DOHH2 (cell line): ENCODE measurements around the gene MPRIP.

Source experiments
- H3F3A ChIP-seq: fragments of 200-600 bp; sonication (generic), shearing (Covaris generic); 2 replicates; pipeline ENCODE4 v1.6.0; 2016; ENCODE audit warnings: antibody characterized with exemption, mild to moderate bottlenecking; ENCODE audit not compliant: control insufficient read depth, insufficient read depth
- H3K27ac ChIP-seq: fragments of 200-600 bp; sonication (generic); 2 replicates; pipeline ENCODE4 v1.5.1; 2014; ENCODE audit warnings: low read depth, mild to moderate bottlenecking, low read length, moderate library complexity
- H3K27me3 ChIP-seq: fragments of 200-600 bp; sonication (generic); 2 replicates; pipeline ENCODE4 v1.6.1; 2014; ENCODE audit warnings: mild to moderate bottlenecking, low read length, mixed read lengths; ENCODE audit not compliant: control insufficient read depth
- H3K36me3 ChIP-seq: fragments of 200-600 bp; sonication (generic); 2 replicates; pipeline ENCODE4 v1.6.1; 2014; ENCODE audit warnings: mild to moderate bottlenecking, low read length, moderate library complexity, mixed read lengths; ENCODE audit not compliant: control insufficient read depth
- H3K4me1 ChIP-seq: fragments of 200-600 bp; sonication (generic); 2 replicates; pipeline ENCODE4 v1.6.1; 2014; ENCODE audit warnings: mild to moderate bottlenecking, low read length, mixed read lengths; ENCODE audit not compliant: control insufficient read depth
- H3K4me2 ChIP-seq: fragments of 200-600 bp; sonication (generic); 2 replicates; pipeline ENCODE4 v1.6.0; 2014; ENCODE audit warnings: mild to moderate bottlenecking, low read length, moderate library complexity
- H3K4me3 ChIP-seq: fragments of 200-600 bp; sonication (generic); 2 replicates; pipeline ENCODE4 v1.5.1; 2014; ENCODE audit warnings: mild to moderate bottlenecking, low read length, mixed read lengths
- H3K79me2 ChIP-seq: fragments of 200-600 bp; sonication (generic); 2 replicates; pipeline ENCODE4 v1.6.1; 2014; ENCODE audit warnings: mild to moderate bottlenecking, low read length, mixed read lengths; ENCODE audit not compliant: control insufficient read depth
- H3K9me2 ChIP-seq: fragments of 200-600 bp; sonication (generic); replicated peaks from 2 replicates; pipeline ENCODE4 v1.6.1; 2014; ENCODE audit warnings: mild to moderate bottlenecking, low read length, mixed read lengths; ENCODE audit not compliant: control insufficient read depth
- H3K9me3 ChIP-seq: fragments of 200-600 bp; sonication (generic); 2 replicates; pipeline ENCODE4 v1.6.1; 2014; ENCODE audit warnings: antibody characterized with exemption, low read length, mixed read lengths; ENCODE audit not compliant: control insufficient read depth, insufficient read depth
- H4K20me1 ChIP-seq: fragments of 200-600 bp; sonication (generic); 2 replicates; pipeline ENCODE4 v1.6.0; 2014; ENCODE audit warnings: low read depth, mild to moderate bottlenecking, antibody characterized with exemption, low read length, moderate library complexity; ENCODE audit not compliant: control insufficient read depth, insufficient read depth
- CTCF ChIP-seq: fragments of 200-600 bp; sonication (generic); IDR thresholded peaks from one replicate; pipeline ENCODE4 v1.5.1; 2014; ENCODE audit warnings: antibody characterized with exemption, mild to moderate bottlenecking, low read depth, low read length; ENCODE audit not compliant: poor library complexity, severe bottlenecking
- EZH2phosphoT487 ChIP-seq: fragments of 200-600 bp; sonication (generic); IDR thresholded peaks from 2 replicates; pipeline ENCODE4 v1.6.1; 2017; ENCODE audit warnings: borderline replicate concordance, mild to moderate bottlenecking, antibody characterized with exemption, low read length, moderate library complexity, mixed read lengths

The MPRIP gene

DNA sequence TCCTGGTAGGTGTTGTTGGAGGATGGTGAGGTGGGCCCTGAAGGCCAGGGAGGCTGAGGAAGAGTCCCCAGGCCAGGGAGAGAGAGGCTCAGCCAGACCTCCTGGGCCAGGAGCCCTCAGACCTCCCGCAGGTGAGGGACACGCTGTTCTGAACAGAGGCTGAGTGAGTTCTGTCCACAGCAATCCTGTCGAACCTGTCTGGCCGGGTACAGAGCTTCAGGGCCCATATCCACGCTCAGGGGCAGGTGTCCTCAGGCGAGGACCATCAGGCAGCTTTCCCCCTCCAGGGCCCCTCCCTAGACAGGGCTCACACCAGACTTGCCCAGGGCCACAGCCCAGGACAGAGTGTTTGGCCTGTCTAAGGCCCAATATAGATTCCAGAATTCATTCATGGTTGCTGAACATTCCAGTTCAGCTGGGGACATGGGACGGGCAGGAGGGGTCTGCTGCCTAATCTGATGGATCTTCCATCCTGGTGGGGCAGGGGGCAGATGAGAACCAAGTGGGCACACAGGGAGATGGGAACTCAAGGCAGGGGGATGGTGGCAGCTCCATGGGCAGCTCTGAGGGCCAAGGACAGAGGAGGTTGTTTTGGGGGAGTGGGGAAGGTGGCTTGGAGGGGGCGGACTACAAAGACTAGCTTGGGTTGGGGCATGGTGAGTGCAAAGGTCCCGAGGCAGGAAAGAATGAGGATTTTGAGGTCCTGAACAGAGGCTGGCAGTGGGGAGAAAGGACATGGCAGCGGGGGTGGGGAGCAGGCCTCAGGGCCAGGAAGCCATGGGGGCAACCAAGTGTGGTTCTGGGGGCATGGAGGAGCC lies 23.4 kb upstream of the MPRIP start:
- TF ChIP-seq CTCF (no peak), EZH2phosphoT487 (no peak)
- Histone ChIP-seq H3K9me3 (no peaks in the 10 kb centered on the region), H3K79me2 (no peaks in the 10 kb centered on the region), H3K4me3 (no peak overlapping the region), H3K4me2 (no peak overlapping the region), H3F3A (no peaks in the 10 kb centered on the region), H3K36me3 (no peaks in the 10 kb centered on the region), H3K27ac (no peak overlapping the region), H3K4me1 (peaks cover 4% of the 10 kb centered on the region; the same call in 1 of the 2 replicates), H4K20me1 (no peaks in the 10 kb centered on the region), H3K27me3 (no peaks in the 10 kb centered on the region), H3K9me2 (no peaks in the 10 kb centered on the region)

DNA sequence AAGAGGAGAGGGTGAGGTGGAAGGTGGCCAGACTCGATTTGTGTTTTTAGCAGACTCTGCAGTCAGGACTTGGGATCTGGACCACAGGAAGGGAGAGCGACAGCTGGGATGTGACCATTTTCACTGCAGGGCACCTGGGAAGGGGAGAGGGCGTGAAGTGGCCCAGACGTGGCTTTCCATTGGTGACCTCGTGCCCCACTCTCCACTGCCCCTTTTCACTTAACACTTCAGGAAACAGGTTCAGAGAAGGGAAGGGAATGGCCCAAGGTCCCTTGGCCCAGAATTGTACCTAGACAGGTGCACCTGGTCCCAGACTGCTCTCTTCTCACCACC lies 22.9 kb upstream of the MPRIP start:
- Histone ChIP-seq H3K9me3 (no peaks in the 10 kb centered on the region), H3K36me3 (no peaks in the 10 kb centered on the region), H3K27me3 (no peaks in the 10 kb centered on the region), H3F3A (no peaks in the 10 kb centered on the region), H3K4me1 (peaks cover 4% of the 10 kb centered on the region; the same call in 1 of the 2 replicates), H3K27ac (no peak overlapping the region), H3K4me3 (no peak overlapping the region), H4K20me1 (no peaks in the 10 kb centered on the region), H3K4me2 (no peak overlapping the region), H3K79me2 (no peaks in the 10 kb centered on the region), H3K9me2 (no peaks in the 10 kb centered on the region)
- TF ChIP-seq CTCF (no peak), EZH2phosphoT487 (no peak)

- H3K4me2 ChIP-seq = no peak overlapping the region
- H4K20me1 ChIP-seq = no peaks in the 10 kb centered on the region
Observed at GRCh38 chr17:17019891-17020456, 22.3 kb upstream of the MPRIP start.

More at GRCh38 chr17:17019891-17020456, 22.3 kb upstream of the MPRIP start:
- TF ChIP-seq CTCF = no peak
- no peak for TF ChIP-seq EZH2phosphoT487
- Histone ChIP-seq H3F3A (no peaks in the 10 kb centered on the region), H3K4me3 (no peak overlapping the region), H3K79me2 (no peaks in the 10 kb centered on the region), H3K27ac (no peak overlapping the region), H3K9me3 (no peaks in the 10 kb centered on the region), H3K9me2 (no peaks in the 10 kb centered on the region), H3K4me1 (peaks cover 4% of the 10 kb centered on the region; the same call in 1 of the 2 replicates), H3K36me3 (no peaks in the 10 kb centered on the region), H3K27me3 (no peaks in the 10 kb centered on the region)
